ENCODE data around the gene AIP.

AIP gene

DNA sequence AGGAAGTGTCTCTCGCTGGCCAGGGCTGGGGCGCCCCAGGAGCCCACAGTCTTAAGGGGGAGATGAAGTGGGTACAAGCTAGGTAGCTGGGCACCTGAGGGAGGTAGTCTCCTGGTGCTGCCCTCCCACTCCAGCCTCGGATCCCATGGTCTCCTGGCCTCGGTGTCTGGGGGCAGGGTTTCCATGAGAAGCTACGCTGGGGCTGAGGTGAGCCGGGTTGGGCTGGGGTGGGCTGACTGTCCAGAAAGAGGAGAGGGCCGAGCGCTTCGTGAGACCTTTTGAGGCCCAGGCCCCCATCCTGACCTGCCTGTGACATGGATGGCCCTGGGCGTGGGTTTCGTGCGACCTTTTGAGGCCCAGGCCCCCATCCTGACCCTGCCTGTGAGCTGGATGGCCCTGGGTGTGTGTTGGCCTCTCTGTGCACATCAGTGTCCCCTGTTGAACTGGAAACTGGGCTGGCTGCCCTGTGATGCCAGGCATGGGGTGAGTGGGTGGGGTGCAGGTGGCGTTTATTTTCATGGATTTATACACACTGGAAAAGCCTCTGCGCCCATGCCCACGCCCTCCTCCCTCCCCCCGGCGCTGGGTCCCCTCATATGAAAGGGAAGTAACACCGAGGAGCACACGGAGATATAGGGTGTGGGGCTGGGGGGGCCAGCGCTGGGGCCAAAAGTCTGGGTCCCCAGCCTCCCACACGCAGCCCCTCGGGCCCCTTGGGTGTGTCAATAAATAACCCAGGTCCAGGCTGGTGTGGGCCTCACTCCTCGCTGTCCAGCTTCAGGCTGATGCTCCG, 8.6 kb downstream of the AIP start:
- TF ChIP-seq, protein P1, sequence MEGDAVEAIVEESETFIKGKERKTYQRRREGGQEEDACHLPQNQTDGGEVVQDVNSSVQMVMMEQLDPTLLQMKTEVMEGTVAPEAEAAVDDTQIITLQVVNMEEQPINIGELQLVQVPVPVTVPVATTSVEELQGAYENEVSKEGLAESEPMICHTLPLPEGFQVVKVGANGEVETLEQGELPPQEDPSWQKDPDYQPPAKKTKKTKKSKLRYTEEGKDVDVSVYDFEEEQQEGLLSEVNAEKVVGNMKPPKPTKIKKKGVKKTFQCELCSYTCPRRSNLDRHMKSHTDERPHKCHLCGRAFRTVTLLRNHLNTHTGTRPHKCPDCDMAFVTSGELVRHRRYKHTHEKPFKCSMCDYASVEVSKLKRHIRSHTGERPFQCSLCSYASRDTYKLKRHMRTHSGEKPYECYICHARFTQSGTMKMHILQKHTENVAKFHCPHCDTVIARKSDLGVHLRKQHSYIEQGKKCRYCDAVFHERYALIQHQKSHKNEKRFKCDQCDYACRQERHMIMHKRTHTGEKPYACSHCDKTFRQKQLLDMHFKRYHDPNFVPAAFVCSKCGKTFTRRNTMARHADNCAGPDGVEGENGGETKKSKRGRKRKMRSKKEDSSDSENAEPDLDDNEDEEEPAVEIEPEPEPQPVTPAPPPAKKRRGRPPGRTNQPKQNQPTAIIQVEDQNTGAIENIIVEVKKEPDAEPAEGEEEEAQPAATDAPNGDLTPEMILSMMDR (IDR thresholded peaks at IDR 0.05; ENCODE audit: low read depth, low read length, missing control alignments) = no peak
- DNase-seq (ENCODE audit: extremely low read depth, low read depth) = no peak
- H3K4me3 ChIP-seq (replicated peaks; ENCODE audit: low read depth, low read length) = no peak overlapping the region

DNA sequence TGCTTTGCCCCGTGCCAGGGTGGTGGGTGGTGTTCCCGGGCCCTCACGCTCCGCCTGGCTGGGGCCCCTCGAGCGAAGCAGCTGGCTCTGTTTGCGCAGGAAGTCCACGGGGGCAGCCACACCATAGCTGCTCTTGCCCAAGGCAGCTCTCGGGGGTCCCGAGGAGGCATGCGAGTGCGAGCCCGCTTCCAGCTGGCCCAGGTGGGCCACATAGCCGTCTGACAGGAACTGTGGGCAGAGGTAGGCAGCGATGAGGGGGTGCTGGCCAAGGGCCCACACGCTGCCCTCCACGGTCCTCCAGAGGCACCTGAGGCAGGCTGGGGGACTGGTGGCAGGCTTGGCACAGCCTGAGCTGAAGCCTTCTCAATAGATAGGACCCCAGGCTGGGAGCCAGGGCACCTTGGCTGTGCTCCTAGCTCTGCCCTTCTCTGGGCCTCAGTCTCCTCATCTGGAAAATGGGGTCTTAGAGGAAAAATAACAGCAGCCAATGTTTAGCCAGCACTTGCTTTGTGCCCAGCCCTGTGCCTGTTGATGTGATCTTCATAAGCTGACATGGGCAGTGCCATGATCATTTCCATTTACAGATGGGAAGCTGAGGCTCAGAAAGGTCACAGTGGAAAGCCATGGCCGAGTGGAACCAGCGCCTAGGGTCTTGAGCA, 9.4 kb downstream of the AIP start:
- DNase-seq (ENCODE audit: extremely low read depth, low read depth) = no peak
- no peak overlapping the region for H3K4me3 ChIP-seq (replicated peaks; ENCODE audit: low read depth, low read length)
- TF ChIP-seq, protein P1 (IDR thresholded peaks at IDR 0.05; ENCODE audit: low read depth, low read length, missing control alignments) = no peak

DNA sequence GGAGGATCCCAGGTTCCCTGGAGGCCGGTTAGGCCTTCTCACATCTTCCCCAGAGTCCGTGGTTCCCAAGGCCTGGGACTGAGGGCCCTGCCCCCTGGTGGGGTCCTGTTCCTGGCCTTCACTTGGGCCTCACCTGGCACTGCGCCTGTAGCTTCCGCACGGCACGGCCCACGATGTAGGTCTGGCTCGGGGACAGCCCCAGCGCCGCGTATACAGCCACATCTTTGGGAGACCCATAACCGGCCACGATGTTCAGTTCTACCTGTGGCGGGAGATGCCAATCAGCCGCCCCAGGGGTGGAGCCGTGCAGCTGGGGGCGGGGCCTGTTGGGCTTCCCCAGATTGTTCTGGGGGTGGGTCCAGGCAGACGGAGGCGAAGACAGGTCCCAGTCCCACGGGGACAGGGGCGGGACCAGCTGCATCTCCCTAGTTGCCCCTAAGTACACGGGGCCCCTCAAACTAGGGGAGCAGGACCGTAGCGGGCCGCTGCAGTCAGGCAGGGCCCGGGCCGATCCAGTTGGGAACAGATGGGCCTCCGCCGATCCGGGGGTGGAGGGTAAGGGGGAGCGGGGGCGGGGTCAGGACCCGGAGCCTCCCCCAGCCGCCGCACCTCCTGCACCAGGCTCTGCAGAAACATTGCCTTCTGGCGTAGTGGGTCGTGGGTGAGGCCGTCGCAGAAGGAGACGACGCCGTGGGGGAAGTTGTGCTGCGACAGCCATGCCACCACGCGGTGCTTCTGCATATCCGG, 10.1 kb downstream of the AIP start:
- DNase-seq (ENCODE audit: extremely low read depth, low read depth) = no peak

DNA sequence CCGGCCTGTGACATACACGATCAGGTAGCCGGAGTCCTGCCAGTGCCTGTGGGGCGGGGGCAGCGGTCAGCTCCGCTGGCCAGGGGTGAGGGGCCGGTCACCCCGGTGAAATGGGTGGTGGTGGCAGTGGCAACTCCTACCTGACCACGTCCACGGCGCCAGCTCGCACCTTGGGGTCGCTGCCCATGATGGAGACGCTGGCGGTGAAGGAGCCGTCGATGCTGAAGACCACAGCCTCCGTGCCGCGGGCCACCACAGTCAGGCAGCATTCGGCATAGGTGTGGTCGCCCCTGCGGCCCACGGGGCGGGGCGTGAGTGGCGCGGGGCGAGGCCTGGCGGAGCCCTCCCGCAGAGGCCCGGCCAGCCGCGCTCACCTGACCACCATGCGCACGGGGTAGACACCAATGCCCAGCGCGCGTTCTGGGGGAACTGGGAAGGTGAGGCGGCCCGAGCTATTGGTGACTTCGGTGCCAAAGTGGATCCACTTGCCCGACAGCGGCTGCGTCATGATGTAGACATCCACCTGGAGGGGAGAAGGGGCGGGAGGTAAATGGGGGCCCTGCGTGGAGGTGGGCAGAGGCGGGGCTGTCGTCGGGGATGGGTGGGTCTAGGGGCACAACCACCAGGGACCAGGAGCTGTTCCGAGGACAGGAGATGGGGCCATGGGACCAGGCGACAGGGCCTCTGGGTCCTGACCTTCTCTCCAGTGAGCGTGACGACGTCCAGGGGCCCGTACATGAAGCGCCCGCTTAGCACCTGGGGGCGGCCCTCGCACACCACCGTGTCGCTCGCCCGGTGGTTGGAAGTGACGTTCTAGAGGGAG, 10.9 kb downstream of the AIP start:
- no peak overlapping the region for H3K4me3 ChIP-seq (replicated peaks; ENCODE audit: low read depth, low read length)
- no peak for DNase-seq (ENCODE audit: extremely low read depth, low read depth)
- TF ChIP-seq, protein P1 (IDR thresholded peaks at IDR 0.05; ENCODE audit: low read depth, low read length, missing control alignments) = no peak

More for the DNA sequence above, 10.1 kb downstream of the AIP start:
- H3K4me3 ChIP-seq (replicated peaks; ENCODE audit: low read depth, low read length) = no peak overlapping the region
- TF ChIP-seq, protein P1 (IDR thresholded peaks at IDR 0.05; ENCODE audit: low read depth, low read length, missing control alignments) = no peak

DNA sequence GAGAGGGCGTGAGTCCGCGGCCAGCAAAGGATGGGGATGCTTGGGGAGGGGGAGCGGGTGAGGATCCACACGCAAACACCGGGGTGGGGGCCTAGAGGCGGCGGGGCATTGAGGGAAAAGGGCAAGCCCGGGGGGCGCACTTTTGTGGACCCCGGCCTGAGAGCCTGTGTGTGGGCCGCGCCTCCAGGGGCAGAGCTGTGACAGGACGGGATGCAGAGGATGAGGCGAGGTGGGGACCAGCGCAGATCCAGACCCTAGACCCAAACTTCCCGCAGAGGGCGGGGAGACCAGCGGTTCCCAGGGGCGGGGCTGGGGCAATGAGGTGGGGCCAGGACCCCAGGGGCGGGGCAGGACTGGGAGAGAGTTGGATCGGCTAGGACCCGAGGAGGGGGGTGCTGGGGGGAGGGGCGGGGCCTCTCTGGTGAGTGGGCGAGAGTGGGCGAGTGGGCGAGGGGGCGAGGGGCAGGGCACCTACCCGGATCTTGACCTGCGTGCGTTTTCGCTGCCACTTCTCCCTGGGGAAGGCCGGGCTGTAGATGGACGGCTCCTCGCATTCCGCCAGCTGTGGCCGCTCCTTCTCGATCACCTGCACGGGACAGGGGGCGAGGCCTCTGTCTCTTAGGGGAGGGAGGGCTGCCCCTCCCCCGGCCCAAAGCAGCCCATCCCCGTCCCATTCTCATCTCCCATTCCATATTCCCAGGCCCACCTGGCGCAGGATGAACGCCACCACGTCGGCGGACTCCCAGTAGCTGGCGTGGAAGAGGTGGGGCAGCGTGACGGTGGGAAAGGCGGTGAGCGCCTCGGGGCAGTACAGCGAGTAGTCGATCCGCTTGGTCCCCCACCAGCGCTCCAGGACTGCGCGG, 11.8 kb downstream of the AIP start:
- no peak for DNase-seq (ENCODE audit: extremely low read depth, low read depth)
- TF ChIP-seq, protein P1 (IDR thresholded peaks at IDR 0.05; ENCODE audit: low read depth, low read length, missing control alignments) = no peak
- no peak overlapping the region for H3K4me3 ChIP-seq (replicated peaks; ENCODE audit: low read depth, low read length)

Data from HFF-Myc (cell line).